K562 (cell line): Measurements from ENCODE around the gene IQUB. TPM values are rescaled to one million over a fixed set of nuclear protein-coding genes. Genes with fewer than 3 reads are reported as not detected.
A peak's percentile ranks its signal among the peaks of the same experiment; 100 is the strongest.

Source experiments
- ARID3A ChIP-seq: IDR thresholded peaks from 2 replicates; pipeline ENCODE4 v1.6.1; 2012; ENCODE audit warnings: low read depth, low read length, improper control_type of control experiment, borderline replicate concordance
- ATF1 ChIP-seq, 2 experiments: fragments of 450-650 bp in 1 of 2; IDR thresholded peaks; 2 replicates each; pipeline ENCODE4 v1.6.1; 2016; ENCODE audit warnings: missing compliant biosample characterization in 1 of 2, missing genetic modification characterization in 1 of 2
- CREB3L1 ChIP-seq: fragments of 450-650 bp; IDR thresholded peaks from 2 replicates; pipeline ENCODE4 v1.6.1; 2014; ENCODE audit warnings: low read depth, mild to moderate bottlenecking, moderate library complexity, borderline replicate concordance
- DNMT1 ChIP-seq: fragments of 450-650 bp; IDR thresholded peaks from 2 replicates; pipeline ENCODE4 v1.6.1; 2016; ENCODE audit warnings: antibody characterized with exemption, mild to moderate bottlenecking
- MXI1 ChIP-seq: IDR thresholded peaks from 2 replicates; pipeline ENCODE4 v1.6.1; 2011; ENCODE audit warnings: low read depth, mild to moderate bottlenecking, improper control_type of control experiment, low read length
- NFIC ChIP-seq: fragments of 450-650 bp; IDR thresholded peaks from 2 replicates; pipeline ENCODE4 v1.6.1; 2017; ENCODE audit warnings: mild to moderate bottlenecking, inconsistent platforms
- NFXL1 ChIP-seq: fragments of 450-650 bp; formaldehyde crosslinking; IDR thresholded peaks from 2 replicates; pipeline ENCODE4 v1.4.0; 2021; ENCODE audit warnings: mild to moderate bottlenecking
- PHB ChIP-seq: fragments of 250-450 bp; sonication (Bioruptor Pico); IDR thresholded peaks from 2 replicates; pipeline ENCODE4 v1.5.0; 2021
- SREBF2 ChIP-seq: sonication (generic); formaldehyde crosslinking; IDR thresholded peaks from 2 replicates; pipeline ENCODE4 v1.4.0; 2020; ENCODE audit warnings: mild to moderate bottlenecking, missing genetic modification reagents
- STAT5B ChIP-seq: fragments of 250-450 bp; sonication (Bioruptor Pico); IDR thresholded peaks from 2 replicates; pipeline ENCODE4 v1.8.0; 2021; ENCODE audit warnings: mild to moderate bottlenecking, inconsistent platforms
- XRCC4 ChIP-seq: IDR thresholded peaks from one replicate; pipeline ENCODE4 v1.6.1; 2011; ENCODE audit not compliant: insufficient read depth, insufficient read length; ENCODE audit errors: extremely low read depth
- ZSCAN32 ChIP-seq: fragments of 450-650 bp; formaldehyde crosslinking; IDR thresholded peaks from 2 replicates; pipeline ENCODE4 v1.4.0; 2020; ENCODE audit warnings: mild to moderate bottlenecking, moderate library complexity
- polyA plus RNA-seq, 8 experiments: library from polyadenylated mRNA; depleted of rRNA in 4 of 8; stranded (reverse) in 5 of 8; unstranded in 3 of 8; fragments of >200 nt; fragmentation: Nextera tagmentation in 2 of 8; fragmentation: Illumina TruSeq in 1 of 8; extraction: Ambion mirVana in 2 of 8; extraction: Trizol in 1 of 8; gene quantifications; 2 replicates each; pipeline versions ENCODE4 v1.2.1 to v1.2.3, GENCODE V29; 2011 to 2014; ENCODE audit warnings: inconsistent platforms in 1 of 8, missing spikeins in 1 of 8
- total RNA-seq, 7 experiments: library from RNA; depleted of rRNA in 6 of 7; stranded (reverse); fragments of >200 nt in 6 of 7; fragmentation: Illumina TruSeq in 2 of 7; extraction: Trizol in 2 of 7; gene quantifications; 2 replicates each; pipeline versions ENCODE4 v1.2.1 to v1.2.3, GENCODE V29; 2011 to 2021; ENCODE audit warnings: low replicate concordance in 1 of 7
- TF ChIP-seq, protein P1 (sequence below), 2 experiments: IDR thresholded peaks in 1 of 2; conservative IDR thresholded peaks in 1 of 2; 2 replicates each; pipeline ENCODE4 v1.6.1; 2016; ENCODE audit warnings: low read depth in 2 of 2, mild to moderate bottlenecking in 1 of 2, missing compliant biosample characterization in 1 of 2, missing genetic modification characterization in 1 of 2, moderate library complexity in 1 of 2
- TF ChIP-seq, protein P2 (sequence below), 2 experiments: fragments of 450-650 bp; IDR thresholded peaks; 2 replicates each; pipeline ENCODE4 v1.6.1; 2016
- TF ChIP-seq, protein P3 (sequence below): fragments of 250-450 bp; sonication (Bioruptor Pico); IDR thresholded peaks from 2 replicates; pipeline ENCODE4 v1.5.0; 2020; ENCODE audit warnings: mild to moderate bottlenecking, borderline replicate concordance
- TF ChIP-seq, protein P4 (sequence below): fragments of 450-650 bp; IDR thresholded peaks from 2 replicates; pipeline ENCODE4 v1.7.0; 2016; ENCODE audit warnings: borderline replicate concordance
- TF ChIP-seq, protein P5 (sequence below): fragments of 250-450 bp; sonication (Bioruptor Pico); IDR thresholded peaks from 2 replicates; pipeline ENCODE4 v1.8.0; 2021; ENCODE audit warnings: moderate library complexity, mild to moderate bottlenecking, inconsistent platforms

Gene IQUB
- total and polyA plus RNA-seq, 9 of the 15 experiments (the other 6 are each of a cell fraction or from before 2014, with no cell fraction given), result 0.62 to 2.6 (median 1.4) TPM

DNA sequence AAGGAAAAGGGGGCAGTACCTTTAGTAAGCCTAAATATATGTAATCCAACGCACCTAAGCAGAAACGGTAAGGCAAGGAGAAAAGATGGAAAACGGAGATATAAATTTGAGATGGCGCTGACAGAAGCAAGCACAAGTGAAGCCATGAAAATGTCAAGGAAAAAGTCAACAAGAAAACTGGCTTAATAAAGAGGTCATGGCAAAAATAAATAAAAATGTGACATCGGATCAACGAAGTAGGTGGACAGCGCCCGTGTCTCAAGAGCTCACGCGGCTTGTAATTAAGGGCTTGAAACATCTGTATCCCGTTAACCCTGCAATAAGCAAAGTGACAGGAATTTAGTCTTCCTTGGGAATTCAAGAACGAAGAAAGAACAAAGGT, 22.6 kb upstream of the IQUB start (continued):
- TF ChIP-seq CREB3L1 (no peak), ZSCAN32 (no peak), ARID3A (no peak), PHB (CRISPR knock-in tag) (no peak), DNMT1 (no peak), SREBF2 (CRISPR knock-in tag) (no peak), MXI1 (no peak), NFIC (no peak), NFXL1 (no peak), ATF1 (CRISPR knock-in tag; IDR thresholded peaks at IDR 0.05) (no peak), ATF1 (tag; IDR thresholded peaks at IDR 0.05) (no peak), STAT5B (CRISPR knock-in tag) (no peak), XRCC4 (no peak)
- TF ChIP-seq, protein P1, sequence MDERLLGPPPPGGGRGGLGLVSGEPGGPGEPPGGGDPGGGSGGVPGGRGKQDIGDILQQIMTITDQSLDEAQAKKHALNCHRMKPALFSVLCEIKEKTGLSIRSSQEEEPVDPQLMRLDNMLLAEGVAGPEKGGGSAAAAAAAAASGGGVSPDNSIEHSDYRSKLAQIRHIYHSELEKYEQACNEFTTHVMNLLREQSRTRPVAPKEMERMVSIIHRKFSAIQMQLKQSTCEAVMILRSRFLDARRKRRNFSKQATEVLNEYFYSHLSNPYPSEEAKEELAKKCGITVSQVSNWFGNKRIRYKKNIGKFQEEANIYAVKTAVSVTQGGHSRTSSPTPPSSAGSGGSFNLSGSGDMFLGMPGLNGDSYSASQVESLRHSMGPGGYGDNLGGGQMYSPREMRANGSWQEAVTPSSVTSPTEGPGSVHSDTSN (CRISPR knock-in tag; IDR thresholded peaks at IDR 0.05; ENCODE audit: low read depth), result no peak
- TF ChIP-seq, protein P1 (tag; conservative IDR thresholded peaks at IDR 0.05; ENCODE audit: low read depth), result peak; percentile 44; the same call in 1 of the 2 replicates
- TF ChIP-seq, protein P2, sequence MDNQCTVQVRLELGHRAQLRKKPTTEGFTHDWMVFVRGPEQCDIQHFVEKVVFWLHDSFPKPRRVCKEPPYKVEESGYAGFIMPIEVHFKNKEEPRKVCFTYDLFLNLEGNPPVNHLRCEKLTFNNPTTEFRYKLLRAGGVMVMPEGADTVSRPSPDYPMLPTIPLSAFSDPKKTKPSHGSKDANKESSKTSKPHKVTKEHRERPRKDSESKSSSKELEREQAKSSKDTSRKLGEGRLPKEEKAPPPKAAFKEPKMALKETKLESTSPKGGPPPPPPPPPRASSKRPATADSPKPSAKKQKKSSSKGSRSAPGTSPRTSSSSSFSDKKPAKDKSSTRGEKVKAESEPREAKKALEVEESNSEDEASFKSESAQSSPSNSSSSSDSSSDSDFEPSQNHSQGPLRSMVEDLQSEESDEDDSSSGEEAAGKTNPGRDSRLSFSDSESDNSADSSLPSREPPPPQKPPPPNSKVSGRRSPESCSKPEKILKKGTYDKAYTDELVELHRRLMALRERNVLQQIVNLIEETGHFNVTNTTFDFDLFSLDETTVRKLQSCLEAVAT (IDR thresholded peaks at IDR 0.05), result no peak
- TF ChIP-seq, protein P3, sequence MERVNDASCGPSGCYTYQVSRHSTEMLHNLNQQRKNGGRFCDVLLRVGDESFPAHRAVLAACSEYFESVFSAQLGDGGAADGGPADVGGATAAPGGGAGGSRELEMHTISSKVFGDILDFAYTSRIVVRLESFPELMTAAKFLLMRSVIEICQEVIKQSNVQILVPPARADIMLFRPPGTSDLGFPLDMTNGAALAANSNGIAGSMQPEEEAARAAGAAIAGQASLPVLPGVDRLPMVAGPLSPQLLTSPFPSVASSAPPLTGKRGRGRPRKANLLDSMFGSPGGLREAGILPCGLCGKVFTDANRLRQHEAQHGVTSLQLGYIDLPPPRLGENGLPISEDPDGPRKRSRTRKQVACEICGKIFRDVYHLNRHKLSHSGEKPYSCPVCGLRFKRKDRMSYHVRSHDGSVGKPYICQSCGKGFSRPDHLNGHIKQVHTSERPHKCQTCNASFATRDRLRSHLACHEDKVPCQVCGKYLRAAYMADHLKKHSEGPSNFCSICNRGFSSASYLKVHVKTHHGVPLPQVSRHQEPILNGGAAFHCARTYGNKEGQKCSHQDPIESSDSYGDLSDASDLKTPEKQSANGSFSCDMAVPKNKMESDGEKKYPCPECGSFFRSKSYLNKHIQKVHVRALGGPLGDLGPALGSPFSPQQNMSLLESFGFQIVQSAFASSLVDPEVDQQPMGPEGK (CRISPR knock-in tag), result no peak
- TF ChIP-seq, protein P4, sequence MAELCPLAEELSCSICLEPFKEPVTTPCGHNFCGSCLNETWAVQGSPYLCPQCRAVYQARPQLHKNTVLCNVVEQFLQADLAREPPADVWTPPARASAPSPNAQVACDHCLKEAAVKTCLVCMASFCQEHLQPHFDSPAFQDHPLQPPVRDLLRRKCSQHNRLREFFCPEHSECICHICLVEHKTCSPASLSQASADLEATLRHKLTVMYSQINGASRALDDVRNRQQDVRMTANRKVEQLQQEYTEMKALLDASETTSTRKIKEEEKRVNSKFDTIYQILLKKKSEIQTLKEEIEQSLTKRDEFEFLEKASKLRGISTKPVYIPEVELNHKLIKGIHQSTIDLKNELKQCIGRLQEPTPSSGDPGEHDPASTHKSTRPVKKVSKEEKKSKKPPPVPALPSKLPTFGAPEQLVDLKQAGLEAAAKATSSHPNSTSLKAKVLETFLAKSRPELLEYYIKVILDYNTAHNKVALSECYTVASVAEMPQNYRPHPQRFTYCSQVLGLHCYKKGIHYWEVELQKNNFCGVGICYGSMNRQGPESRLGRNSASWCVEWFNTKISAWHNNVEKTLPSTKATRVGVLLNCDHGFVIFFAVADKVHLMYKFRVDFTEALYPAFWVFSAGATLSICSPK, result no peak
- TF ChIP-seq, protein P5, sequence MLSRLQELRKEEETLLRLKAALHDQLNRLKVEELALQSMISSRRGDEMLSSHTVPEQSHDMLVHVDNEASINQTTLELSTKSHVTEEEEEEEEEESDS (CRISPR knock-in tag), result no peak
